SJSA1 (cell line): ENCODE results near the gene PLD3. TPM values are rescaled to one million over a fixed set of nuclear protein-coding genes. Genes with fewer than 3 reads are reported as not detected.

ENCODE experiments used
- DNase-seq, 2 experiments: peaks; one replicate each; pipeline ENCODE4 v3.0.0-alpha.2; 2015 to 2020; ENCODE audit warnings: low spot score in 2 of 2, low read depth in 1 of 2
- H3K27ac ChIP-seq: fragments of 250-450 bp; sonication (Bioruptor Pico); 2 replicates; pipeline ENCODE4 v1.5.1; 2020; ENCODE audit warnings: mild to moderate bottlenecking, moderate library complexity
- H3K27me3 ChIP-seq: fragments of 250-450 bp; sonication (Bioruptor Pico); replicated peaks from 2 replicates; pipeline ENCODE4 v1.5.1; 2020; ENCODE audit warnings: mild to moderate bottlenecking, moderate library complexity
- H3K36me3 ChIP-seq: fragments of 250-450 bp; sonication (Bioruptor Pico); 2 replicates; pipeline ENCODE4 v1.5.1; 2020; ENCODE audit warnings: mild to moderate bottlenecking
- H3K4me1 ChIP-seq: fragments of 250-450 bp; sonication (Bioruptor Pico); replicated peaks from 2 replicates; pipeline ENCODE4 v1.6.1; 2021; ENCODE audit warnings: mild to moderate bottlenecking
- H3K4me3 ChIP-seq: fragments of 250-450 bp; sonication (Bioruptor Pico); 2 replicates; pipeline ENCODE4 v1.5.1; 2020; ENCODE audit warnings: mild to moderate bottlenecking
- H3K9me3 ChIP-seq: fragments of 250-450 bp; sonication (Bioruptor Pico); replicated peaks from 2 replicates; pipeline ENCODE4 v1.5.1; 2020; ENCODE audit warnings: mild to moderate bottlenecking
- total RNA-seq: library from RNA; depleted of rRNA; stranded (reverse); fragments of >200 nt; shearing (Covaris generic); gene quantifications from 2 replicates; pipeline ENCODE4 v1.2.3, GENCODE V29; 2014; rRNA removed

PLD3 gene
- total RNA-seq, 1 experiment from 2014 or later: 270 TPM

DNA sequence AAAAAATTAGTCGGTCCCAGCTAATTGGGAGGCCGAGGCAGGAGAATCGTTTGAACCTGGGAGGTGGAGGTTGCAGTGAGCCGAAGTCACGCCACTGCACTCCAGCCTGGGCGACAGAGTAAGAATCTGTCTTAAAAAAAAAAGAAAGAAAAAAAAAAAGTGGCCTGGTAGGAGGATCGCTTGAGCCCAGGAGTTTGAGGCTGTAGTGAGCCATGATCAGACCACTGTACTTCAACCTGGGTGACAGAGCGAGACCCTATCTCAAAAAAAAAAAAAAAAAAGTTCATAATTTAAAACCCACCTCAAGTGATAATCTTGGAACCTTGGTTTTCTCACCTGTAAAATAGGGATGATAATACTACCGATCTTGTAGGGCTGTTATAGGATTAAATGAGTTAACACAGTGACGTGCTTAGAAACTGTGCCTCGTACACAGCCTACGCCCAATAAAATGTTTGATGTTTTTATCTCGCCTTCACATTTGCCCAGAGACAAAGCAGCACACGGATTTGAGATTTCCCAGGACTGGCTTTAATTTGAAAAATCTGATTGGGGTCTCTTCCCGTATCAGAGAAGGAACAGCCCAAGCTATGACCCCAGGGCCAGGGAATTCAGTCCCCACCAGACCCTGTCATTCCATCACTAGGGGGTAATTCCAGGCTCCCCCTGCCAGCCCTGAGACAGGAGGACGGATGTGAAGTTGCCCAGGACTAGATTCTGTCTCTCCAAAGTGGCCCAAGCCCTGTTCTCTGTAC, 73.7 kb downstream of the PLD3 start:
- Histone ChIP-seq H3K27ac (no peak overlapping the region), H3K9me3 (no peaks in the 10 kb centered on the region), H3K27me3 (no peaks in the 10 kb centered on the region), H3K4me3 (no peak overlapping the region), H3K36me3 (peaks cover 22% of the 10 kb centered on the region), H3K4me1 (peaks cover 17% of the 10 kb centered on the region)
- no peak for DNase-seq

DNA sequence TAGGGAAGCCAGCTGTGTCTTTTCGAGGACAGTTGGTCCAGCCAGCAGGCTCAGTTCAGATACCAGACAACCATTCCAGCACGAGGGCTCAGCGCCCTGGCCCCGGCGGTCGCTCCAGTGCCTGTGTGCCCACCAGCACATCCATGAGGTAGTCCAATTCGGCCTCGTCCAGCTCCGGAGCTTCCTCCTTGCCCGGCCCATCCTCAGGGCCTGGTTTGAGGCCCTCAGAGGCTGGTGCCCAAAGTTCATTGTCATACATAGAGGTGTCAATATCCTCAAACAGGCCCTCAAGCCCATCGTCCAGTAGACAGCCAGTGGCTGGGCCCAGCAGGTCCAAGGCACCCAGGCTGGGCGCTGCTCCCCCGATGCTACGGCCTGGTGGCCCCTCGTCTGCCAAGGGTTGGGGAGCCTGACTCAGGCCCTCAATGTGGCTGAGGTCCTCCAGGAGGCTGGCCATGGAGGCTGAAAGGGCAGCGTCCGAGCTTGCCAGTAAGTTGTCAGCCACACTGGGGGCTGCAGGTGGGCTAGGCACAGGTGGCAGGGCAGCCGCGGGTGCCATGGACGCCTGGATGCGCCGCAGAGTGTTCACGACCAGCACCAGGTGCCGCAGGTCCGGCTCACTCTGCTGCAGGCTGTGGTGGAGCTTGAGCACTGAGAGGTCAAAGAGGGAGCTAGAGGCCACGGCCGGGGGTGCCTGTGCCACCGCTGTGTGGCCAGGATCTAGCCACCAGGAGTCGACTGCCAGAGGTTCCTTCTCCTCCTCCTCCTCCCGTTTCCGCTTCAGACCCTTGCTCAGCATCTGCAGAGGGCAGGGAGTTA, 74.5 kb downstream of the PLD3 start:
- Histone ChIP-seq H3K4me3 (no peak overlapping the region), H3K27me3 (no peaks in the 10 kb centered on the region), H3K9me3 (no peaks in the 10 kb centered on the region), H3K27ac (no peak overlapping the region), H3K36me3 (peaks cover 22% of the 10 kb centered on the region), H3K4me1 (peaks cover 10% of the 10 kb centered on the region)
- DNase-seq: no peak

DNA sequence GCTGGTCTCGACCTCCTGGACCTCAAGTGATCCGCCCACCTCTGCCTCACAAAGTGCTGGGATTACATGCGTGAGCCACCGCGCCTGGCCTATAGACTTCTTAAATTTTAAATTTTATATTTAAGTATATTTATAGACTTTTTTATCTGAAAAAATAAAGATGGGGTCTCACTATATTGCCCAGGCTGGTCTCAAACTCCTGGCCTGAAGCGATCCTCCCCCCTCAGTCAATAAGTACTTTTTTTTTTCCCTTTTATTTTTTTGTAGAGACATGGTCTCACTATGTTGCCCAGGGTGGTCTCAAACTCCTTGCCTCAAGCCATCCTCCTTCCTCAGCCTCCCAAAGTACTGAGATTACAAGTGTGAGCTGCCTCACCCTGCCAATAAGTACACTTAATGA, 75.4 kb downstream of the PLD3 start:
- H3K27me3 ChIP-seq: no peaks in the 10 kb centered on the region
- H3K4me1 ChIP-seq: peaks cover 10% of the 10 kb centered on the region
- H3K9me3 ChIP-seq: no peaks in the 10 kb centered on the region
- peaks cover 22% of the 10 kb centered on the region for H3K36me3 ChIP-seq
- no peak overlapping the region for H3K4me3 ChIP-seq
- no peak overlapping the region for H3K27ac ChIP-seq
- DNase-seq: no peak

DNA sequence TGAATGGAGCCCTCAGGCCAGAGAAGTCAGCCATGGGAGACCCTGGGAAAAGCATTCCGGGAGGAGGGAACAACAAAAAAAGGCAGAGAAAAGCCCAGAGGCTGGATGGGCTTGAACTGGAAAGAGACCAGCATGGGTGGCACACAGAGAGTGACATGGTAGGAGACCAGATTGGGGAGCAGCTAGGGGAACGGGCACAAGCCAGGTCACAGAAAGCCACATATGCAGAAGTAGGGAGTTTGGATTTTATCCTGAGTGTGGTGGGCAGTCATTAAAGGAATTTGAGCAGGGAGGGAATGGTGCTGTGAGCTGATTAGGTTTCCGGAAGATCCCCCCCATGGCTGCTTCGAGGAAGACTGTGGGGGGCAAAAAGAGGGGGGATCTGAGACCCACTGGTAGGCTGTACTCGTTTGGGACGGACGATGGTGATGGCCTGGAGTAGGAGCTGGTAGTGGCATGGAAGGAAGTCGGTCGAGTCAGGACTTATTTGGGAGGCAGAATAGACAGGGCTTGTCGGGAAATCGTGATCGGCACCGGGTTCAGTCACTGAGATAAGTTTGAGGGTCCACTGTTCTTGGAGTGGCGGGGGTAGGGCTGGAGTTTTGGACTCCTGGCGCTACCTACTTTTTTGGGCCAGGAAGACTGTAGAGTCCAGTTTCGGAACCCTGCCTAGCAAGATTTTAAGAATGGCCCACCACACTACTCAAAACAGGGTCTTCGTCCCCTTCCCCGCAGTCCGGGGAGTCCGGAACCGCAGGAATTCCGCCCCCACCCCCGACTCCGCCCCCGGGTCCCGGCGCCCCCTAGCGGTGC, 76.3 kb downstream of the PLD3 start:
- H3K4me1 ChIP-seq: peaks cover 10% of the 10 kb centered on the region
- DNase-seq: peak in 1 of 2 experiments; percentile 44
- H3K4me3 ChIP-seq: peak overlapping the region; percentile 66
- H3K36me3 ChIP-seq: peaks cover 22% of the 10 kb centered on the region
- H3K9me3 ChIP-seq: no peaks in the 10 kb centered on the region
- no peaks in the 10 kb centered on the region for H3K27me3 ChIP-seq
- H3K27ac ChIP-seq: peak overlapping the region; percentile 88

DNA sequence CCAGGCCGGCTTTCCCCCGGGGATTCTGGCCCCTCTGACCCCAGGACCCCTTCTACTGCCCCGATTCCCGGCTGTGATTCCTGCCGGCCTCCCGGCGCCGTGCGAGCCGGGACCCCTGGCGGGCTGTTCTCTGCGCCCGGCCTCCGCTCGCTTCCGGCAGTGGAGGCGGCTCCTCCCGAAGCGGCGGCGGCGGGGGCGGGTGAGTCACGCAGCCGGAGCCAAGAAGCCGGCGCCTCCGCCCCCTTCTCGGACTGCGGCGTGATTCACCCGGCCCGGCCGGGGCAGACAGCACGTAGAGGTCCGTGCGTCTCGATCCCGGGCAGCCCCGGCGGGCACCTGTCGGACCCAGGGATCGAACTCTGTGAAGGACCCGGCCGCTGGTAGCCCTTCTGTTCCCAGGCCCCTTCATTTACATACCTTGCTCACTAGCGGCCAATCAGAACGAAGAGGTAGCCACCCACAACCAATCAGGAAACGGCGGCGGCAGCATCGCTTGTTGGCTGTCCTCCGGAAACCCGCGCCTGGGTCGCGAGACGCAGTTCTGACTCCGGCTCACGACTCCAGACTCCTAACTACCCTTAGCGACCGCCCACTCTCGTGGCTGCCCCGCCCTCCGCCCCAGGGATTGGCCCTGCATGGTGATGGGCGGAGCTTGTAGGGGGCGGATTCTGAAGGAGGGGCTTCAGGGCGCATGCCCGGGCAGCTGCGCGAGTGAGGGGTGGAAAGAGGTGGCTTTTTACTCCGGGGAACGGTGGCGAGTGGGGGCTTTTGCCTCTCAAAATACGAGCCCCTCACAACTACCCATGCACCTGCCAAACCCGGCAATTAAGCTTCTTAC, 77.2 kb downstream of the PLD3 start, which contains the start of gene SERTAD1:
Gene SERTAD1 (minus strand): TSS at position 543 of the 838 bp plus-strand sequence. CDS start 2,446 bp downstream, outside the sequence.
- peak; percentile 99 for DNase-seq
- no peaks in the 10 kb centered on the region for H3K27me3 ChIP-seq
- peaks cover 10% of the 10 kb centered on the region for H3K4me1 ChIP-seq
- peak within 1 kb of the TSS; percentile 88 for H3K27ac ChIP-seq
- H3K36me3 ChIP-seq: peaks cover 22% of the 10 kb centered on the region
- peak within 1 kb of the TSS; percentile 66 for H3K4me3 ChIP-seq
- no peaks in the 10 kb centered on the region for H3K9me3 ChIP-seq

Other genes starting within 250 kb of the PLD3 start
- 6.6 and 7.4 TPM in 2 replicates for gene MAP3K10, start 157.3 kb upstream of the PLD3 start, total RNA-seq
- not detected in 2 replicates for gene TTC9B, start 130.3 kb upstream of the PLD3 start, total RNA-seq
- gene CCNP, start 122.0 kb upstream of the PLD3 start, total RNA-seq: not detected in 2 replicates
- 64.6 and 71.9 TPM in 2 replicates for gene AKT2, start 63.4 kb upstream of the PLD3 start, total RNA-seq
- gene C19orf47, start 298 bp upstream of the PLD3 start, total RNA-seq: 11.6 and 41.7 TPM in 2 replicates
- gene HIPK4, start 41.5 kb downstream of the PLD3 start, total RNA-seq: 0.08 TPM in 1 of 2 replicates, not detected in the other
- 0.88 and 2.4 TPM in 2 replicates for gene PRX, start 64.7 kb downstream of the PLD3 start, total RNA-seq
- gene SERTAD1, start 77.3 kb downstream of the PLD3 start, total RNA-seq: 25.7 and 38.1 TPM in 2 replicates
- 16.1 and 16.3 TPM in 2 replicates for gene SERTAD3, start 95.6 kb downstream of the PLD3 start, total RNA-seq
- 106 and 116 TPM in 2 replicates for gene BLVRB, start 117.0 kb downstream of the PLD3 start, total RNA-seq
- gene SPTBN4, start 118.3 kb downstream of the PLD3 start, total RNA-seq: 0.61 TPM in 1 of 2 replicates, not detected in the other
- gene SHKBP1, start 228.2 kb downstream of the PLD3 start, total RNA-seq: 16.2 and 16.4 TPM in 2 replicates